Measurements from ENCODE around the gene NCAPH2. TPM values are rescaled to one million over a fixed set of nuclear protein-coding genes. Genes with fewer than 3 reads are reported as not detected.

Gene NCAPH2
- total and polyA plus RNA-seq, 2 of the 8 experiments (the other 6 are each of a cell fraction or from before 2014, with no cell fraction given) = 62.2 to 81.6 TPM

DNA sequence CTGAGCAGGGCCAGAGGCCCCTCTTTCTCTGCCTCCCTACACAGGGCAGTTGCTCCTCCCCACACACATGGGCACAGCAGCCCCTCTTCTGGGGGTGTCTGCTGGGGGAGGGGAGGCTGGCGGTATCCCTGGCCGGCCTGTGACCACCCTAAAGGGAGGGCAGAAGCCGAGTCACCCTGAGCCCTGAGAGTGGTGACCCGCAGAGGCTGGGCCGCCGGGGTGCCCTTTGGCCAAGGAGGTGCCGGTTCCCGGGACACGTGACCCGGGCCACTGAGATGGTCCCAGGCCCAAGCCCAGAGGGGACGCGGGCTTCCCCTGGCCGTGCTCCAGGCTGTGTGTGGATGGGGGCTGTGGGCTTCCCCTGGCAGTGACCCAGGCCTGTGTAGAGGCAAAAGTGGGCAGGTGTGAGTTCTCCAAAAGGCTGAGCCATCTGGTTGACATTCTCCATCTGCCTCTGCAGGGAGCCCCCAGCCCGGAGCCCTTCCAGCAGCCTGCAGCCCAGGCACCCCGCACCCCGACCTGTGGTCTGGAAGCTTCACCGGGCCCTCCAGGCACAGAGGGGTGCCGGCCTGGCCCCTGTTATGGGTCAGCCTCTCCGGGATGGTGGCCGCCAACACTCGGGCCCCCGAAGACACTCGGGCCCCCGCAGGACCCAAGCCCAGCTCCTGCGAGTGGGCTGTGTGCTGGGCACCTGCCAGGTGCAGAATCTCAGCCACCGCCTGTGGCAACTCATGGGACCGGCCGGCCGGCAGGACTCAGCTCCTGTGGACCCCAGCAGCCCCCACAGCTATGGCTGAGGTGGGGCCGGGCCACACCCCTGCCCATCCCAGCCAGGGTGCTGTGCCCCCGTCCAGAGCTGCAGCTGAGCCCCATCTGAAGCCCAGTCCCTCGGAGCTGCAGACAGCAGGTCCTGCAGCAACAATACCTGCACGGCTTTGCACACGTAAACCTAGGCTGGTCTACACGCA is 25.6 kb upstream of the NCAPH2 start (continued):
- peak; percentile 79 for TF ChIP-seq USF2 (IDR thresholded peaks at IDR 0.05; ENCODE audit: low read length)
- no peak for TF ChIP-seq KDM1A (IDR thresholded peaks at IDR 0.05; ENCODE audit: borderline replicate concordance, low read length)
- no peak for TF ChIP-seq JUN (IDR thresholded peaks at IDR 0.05; ENCODE audit: low read depth, low read length)

All from H1 (cell line).